Measurements from ENCODE around the gene ARHGEF28. TPM values are rescaled to one million over a fixed set of nuclear protein-coding genes. Genes with fewer than 3 reads are reported as not detected.

ARHGEF28 gene
- total and polyA plus RNA-seq, 12 donors = 0.62 to 3.4 (median 1.5) TPM

DNA sequence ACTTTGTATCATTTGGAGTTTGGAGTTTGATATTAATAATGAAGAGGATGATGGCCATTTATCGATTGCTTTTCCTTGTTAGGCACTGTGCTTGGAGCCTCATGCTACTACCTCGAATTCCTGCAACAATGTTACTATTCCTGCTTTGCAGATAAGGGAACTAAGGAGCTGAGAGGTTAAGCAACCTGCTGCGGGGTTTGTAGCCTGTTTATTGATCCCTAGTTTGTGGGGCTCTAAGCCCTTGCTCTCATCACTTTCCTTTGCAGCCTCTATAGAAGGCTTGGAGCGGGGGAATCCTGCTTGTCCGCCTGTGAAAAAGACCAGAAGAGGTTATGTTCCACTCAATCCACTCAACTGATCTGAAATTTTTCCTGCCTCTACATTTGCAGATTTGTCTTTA lies 15.8 kb downstream of the ARHGEF28 start:
- no peak overlapping the region for H3K27ac ChIP-seq
- 79 to 81% methylated on average over 5 of the region's 5 CpGs for WGBS, 2 donors
- H3K4me1 ChIP-seq = peaks cover 0 to 13% (median 0%) of the 10 kb centered on the region in 9 donors
- peaks cover 0 to 8% (median 0%) of the 10 kb centered on the region in 7 donors for H3K27me3 ChIP-seq
- TF ChIP-seq, protein P1, sequence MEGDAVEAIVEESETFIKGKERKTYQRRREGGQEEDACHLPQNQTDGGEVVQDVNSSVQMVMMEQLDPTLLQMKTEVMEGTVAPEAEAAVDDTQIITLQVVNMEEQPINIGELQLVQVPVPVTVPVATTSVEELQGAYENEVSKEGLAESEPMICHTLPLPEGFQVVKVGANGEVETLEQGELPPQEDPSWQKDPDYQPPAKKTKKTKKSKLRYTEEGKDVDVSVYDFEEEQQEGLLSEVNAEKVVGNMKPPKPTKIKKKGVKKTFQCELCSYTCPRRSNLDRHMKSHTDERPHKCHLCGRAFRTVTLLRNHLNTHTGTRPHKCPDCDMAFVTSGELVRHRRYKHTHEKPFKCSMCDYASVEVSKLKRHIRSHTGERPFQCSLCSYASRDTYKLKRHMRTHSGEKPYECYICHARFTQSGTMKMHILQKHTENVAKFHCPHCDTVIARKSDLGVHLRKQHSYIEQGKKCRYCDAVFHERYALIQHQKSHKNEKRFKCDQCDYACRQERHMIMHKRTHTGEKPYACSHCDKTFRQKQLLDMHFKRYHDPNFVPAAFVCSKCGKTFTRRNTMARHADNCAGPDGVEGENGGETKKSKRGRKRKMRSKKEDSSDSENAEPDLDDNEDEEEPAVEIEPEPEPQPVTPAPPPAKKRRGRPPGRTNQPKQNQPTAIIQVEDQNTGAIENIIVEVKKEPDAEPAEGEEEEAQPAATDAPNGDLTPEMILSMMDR (IDR thresholded peaks at IDR 0.05) = no peak
- no peak for DNase-seq
- no peak for ATAC-seq
- intact Hi-C loops (cut with DNase I) = no loop called here
- no peak overlapping the region for H3K4me3 ChIP-seq
- H3K36me3 ChIP-seq = no peaks in the 10 kb centered on the region
- no peaks in the 10 kb centered on the region for H3K9me3 ChIP-seq

DNA sequence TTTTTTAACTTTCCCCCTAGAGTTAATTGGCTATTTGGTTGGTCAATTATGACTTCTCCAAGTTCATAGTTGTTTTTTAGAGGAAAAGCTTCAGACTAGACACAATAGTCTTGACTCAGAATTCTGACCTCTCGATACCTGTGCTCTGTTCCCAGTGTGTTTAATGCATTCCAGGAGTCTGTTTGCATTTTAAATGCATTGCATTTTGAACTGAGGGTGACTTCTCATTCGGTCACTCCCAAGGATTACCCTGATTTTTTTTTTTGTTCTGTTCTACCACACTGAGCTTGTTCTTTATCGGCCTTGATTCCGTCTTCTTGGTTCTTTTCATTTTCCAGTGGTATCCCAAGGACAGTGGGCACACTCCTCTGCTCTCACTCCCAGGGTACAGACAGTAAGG lies 16.3 kb downstream of the ARHGEF28 start:
- TF ChIP-seq, protein P1 (IDR thresholded peaks at IDR 0.05) = no peak
- intact Hi-C loops (cut with DNase I) = no loop called here
- H3K27me3 ChIP-seq = peaks cover 0 to 8% (median 0%) of the 10 kb centered on the region in 7 donors
- H3K36me3 ChIP-seq = no peaks in the 10 kb centered on the region
- DNase-seq (no peak), ATAC-seq (no peak)
- H3K4me3 ChIP-seq = no peak overlapping the region
- 95% methylated on average over 4 of the region's 4 CpGs for WGBS, 2 donors
- H3K27ac ChIP-seq = no peak overlapping the region
- peaks cover 0 to 13% (median 0%) of the 10 kb centered on the region in 9 donors for H3K4me1 ChIP-seq
- no peaks in the 10 kb centered on the region for H3K9me3 ChIP-seq

DNA sequence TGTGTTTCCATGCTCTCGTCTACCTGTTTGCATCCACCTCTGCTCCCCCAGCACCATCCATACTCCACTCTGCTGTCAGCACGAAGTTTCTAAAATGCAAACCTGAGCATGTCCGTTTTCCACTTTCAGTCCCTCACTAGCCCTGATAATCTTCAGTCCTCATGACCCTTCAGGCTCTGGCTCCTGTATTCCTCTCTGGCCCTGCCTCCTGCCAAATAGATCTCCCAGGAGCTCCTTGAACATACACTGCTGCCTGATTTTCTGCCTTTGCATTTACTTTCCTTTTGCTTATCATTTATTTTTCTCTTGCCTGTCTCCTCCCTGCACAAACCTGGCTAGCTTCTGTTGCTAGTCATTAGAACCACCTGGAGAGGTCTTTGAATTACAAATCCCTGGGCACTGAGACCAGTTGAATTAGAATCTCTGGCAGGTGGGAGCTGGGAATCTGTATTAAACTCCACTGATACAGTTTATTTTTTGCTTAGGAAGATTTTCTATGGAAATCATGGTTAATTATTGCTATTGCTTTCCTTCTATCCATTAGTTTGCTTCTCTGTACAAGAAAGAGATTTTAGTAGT lies 18.5 kb downstream of the ARHGEF28 start:
- no peaks in the 10 kb centered on the region for H3K9me3 ChIP-seq
- ATAC-seq = no peak
- intact Hi-C loops (cut with DNase I) = no loop called here
- H3K27ac ChIP-seq = no peak overlapping the region
- TF ChIP-seq, protein P1 (IDR thresholded peaks at IDR 0.05) = no peak
- no peaks in the 10 kb centered on the region for H3K36me3 ChIP-seq
- 48 to 62% methylated on average over 3 of the region's 3 CpGs for WGBS, 2 donors
- H3K4me3 ChIP-seq = no peak overlapping the region
- peaks cover 0 to 8% (median 0%) of the 10 kb centered on the region in 7 donors for H3K27me3 ChIP-seq
- DNase-seq = no peak
- peaks cover 0 to 4% (median 0%) of the 10 kb centered on the region in 9 donors for H3K4me1 ChIP-seq

DNA sequence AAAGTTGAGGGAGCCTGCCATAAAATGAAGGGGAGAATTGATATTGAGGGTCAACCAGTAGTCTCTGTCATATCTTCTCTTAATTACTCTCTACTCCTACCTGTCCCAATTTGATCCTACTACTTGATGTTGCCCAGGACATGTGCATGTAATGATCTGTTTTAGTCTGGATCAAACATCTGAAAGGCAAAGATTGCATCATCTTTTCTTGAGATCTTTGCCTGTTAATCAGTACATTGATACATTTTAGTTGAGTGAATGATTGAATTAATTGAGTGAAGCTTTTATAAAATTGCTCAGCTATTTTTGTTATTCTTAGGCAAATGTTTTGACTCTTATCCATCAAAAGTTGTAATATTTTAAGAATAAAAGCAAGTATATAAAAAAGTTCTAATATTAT lies 21.7 kb downstream of the ARHGEF28 start:
- Histone ChIP-seq H3K27me3 (peaks cover 0 to 8% (median 0%) of the 10 kb centered on the region in 7 donors), H3K9me3 (no peaks in the 10 kb centered on the region), H3K4me1 (no peaks in the 10 kb centered on the region), H3K36me3 (no peaks in the 10 kb centered on the region), H3K4me3 (no peak overlapping the region), H3K27ac (no peak overlapping the region)
- intact Hi-C loops (cut with DNase I) = no loop called here
- TF ChIP-seq, protein P1 (IDR thresholded peaks at IDR 0.05) = no peak
- ATAC-seq = no peak
- no peak for DNase-seq
